ENCODE results near the gene RARS1. TPM values are rescaled to one million over a fixed set of nuclear protein-coding genes. Genes with fewer than 3 reads are reported as not detected.

The RARS1 gene
- total RNA-seq, 1 experiment from 2014 or later = 69.8 TPM

- no peak overlapping the region for H2AFZ ChIP-seq (ENCODE audit: low read length)
- no peaks in the 10 kb centered on the region for H4K20me1 ChIP-seq (ENCODE audit: insufficient read depth, low read depth, low read length)
- H3K4me1 ChIP-seq (ENCODE audit: low read length) = no peaks in the 10 kb centered on the region
- no peak overlapping the region for H3K4me2 ChIP-seq (ENCODE audit: low read depth, low read length, poor library complexity, severe bottlenecking)
- H3K9me3 ChIP-seq (ENCODE audit: low read length) = no peaks in the 10 kb centered on the region
- no peak for DNase-seq
- no peaks in the 10 kb centered on the region for H3K9me2 ChIP-seq (replicated peaks; ENCODE audit: insufficient read depth, low read length)
- no peaks in the 10 kb centered on the region for H3K27me3 ChIP-seq (ENCODE audit: low read length)
- H3K79me2 ChIP-seq (ENCODE audit: low read length) = no peaks in the 10 kb centered on the region
- H3K36me3 ChIP-seq (ENCODE audit: insufficient read depth, low read length) = no peaks in the 10 kb centered on the region
- H3K27ac ChIP-seq (ENCODE audit: low read length) = no peak overlapping the region
- H3K4me3 ChIP-seq (ENCODE audit: low read length) = no peak overlapping the region
- no peak overlapping the region for H3K9ac ChIP-seq (ENCODE audit: low read length)
Observed at GRCh38 chr5:168471785-168472184, 14.5 kb upstream of the RARS1 start.

- H3K9ac ChIP-seq (ENCODE audit: low read length) = no peak overlapping the region
- H3K9me3 ChIP-seq (ENCODE audit: low read length) = no peaks in the 10 kb centered on the region
- no peaks in the 10 kb centered on the region for H3K36me3 ChIP-seq (ENCODE audit: insufficient read depth, low read length)
- no peaks in the 10 kb centered on the region for H4K20me1 ChIP-seq (ENCODE audit: insufficient read depth, low read depth, low read length)
- no peak overlapping the region for H2AFZ ChIP-seq (ENCODE audit: low read length)
- no peaks in the 10 kb centered on the region for H3K9me2 ChIP-seq (replicated peaks; ENCODE audit: insufficient read depth, low read length)
- no peaks in the 10 kb centered on the region for H3K27me3 ChIP-seq (ENCODE audit: low read length)
- no peaks in the 10 kb centered on the region for H3K79me2 ChIP-seq (ENCODE audit: low read length)
- no peak overlapping the region for H3K27ac ChIP-seq (ENCODE audit: low read length)
- DNase-seq = no peak
- H3K4me1 ChIP-seq (ENCODE audit: low read length) = no peaks in the 10 kb centered on the region
- H3K4me2 ChIP-seq (ENCODE audit: low read depth, low read length, poor library complexity, severe bottlenecking) = no peak overlapping the region
- no peak overlapping the region for H3K4me3 ChIP-seq (ENCODE audit: low read length)
Observed at GRCh38 chr5:168472329-168472728, 13.9 kb upstream of the RARS1 start.

- no peak overlapping the region for H3K9ac ChIP-seq (ENCODE audit: low read length)
- DNase-seq = no peak
- no peaks in the 10 kb centered on the region for H3K36me3 ChIP-seq (ENCODE audit: insufficient read depth, low read length)
Observed at GRCh38 chr5:168474319-168474718, 12.0 kb upstream of the RARS1 start.

GRCh38 chr5:168477060-168477459, 9.2 kb upstream of the RARS1 start:
- Histone ChIP-seq H3K9ac (ENCODE audit: low read length) (no peak overlapping the region), H3K4me2 (ENCODE audit: low read depth, low read length, poor library complexity, severe bottlenecking) (no peak overlapping the region), H3K9me3 (ENCODE audit: low read length) (no peaks in the 10 kb centered on the region), H3K9me2 (replicated peaks; ENCODE audit: insufficient read depth, low read length) (no peaks in the 10 kb centered on the region), H3K79me2 (ENCODE audit: low read length) (no peaks in the 10 kb centered on the region), H3K27ac (ENCODE audit: low read length) (no peak overlapping the region), H2AFZ (ENCODE audit: low read length) (no peak overlapping the region), H3K36me3 (ENCODE audit: insufficient read depth, low read length) (no peaks in the 10 kb centered on the region), H4K20me1 (ENCODE audit: insufficient read depth, low read depth, low read length) (no peaks in the 10 kb centered on the region), H3K4me3 (ENCODE audit: low read length) (no peak overlapping the region), H3K27me3 (ENCODE audit: low read length) (no peaks in the 10 kb centered on the region), H3K4me1 (ENCODE audit: low read length) (peaks cover 14% of the 10 kb centered on the region)
- DNase-seq = no peak

More at GRCh38 chr5:168474319-168474718, 12.0 kb upstream of the RARS1 start:
- Histone ChIP-seq H3K4me3 (ENCODE audit: low read length) (no peak overlapping the region), H3K27ac (ENCODE audit: low read length) (no peak overlapping the region), H3K4me1 (ENCODE audit: low read length) (no peaks in the 10 kb centered on the region), H2AFZ (ENCODE audit: low read length) (no peak overlapping the region), H3K4me2 (ENCODE audit: low read depth, low read length, poor library complexity, severe bottlenecking) (no peak overlapping the region), H3K9me2 (replicated peaks; ENCODE audit: insufficient read depth, low read length) (no peaks in the 10 kb centered on the region), H3K9me3 (ENCODE audit: low read length) (no peaks in the 10 kb centered on the region), H3K27me3 (ENCODE audit: low read length) (no peaks in the 10 kb centered on the region), H3K79me2 (ENCODE audit: low read length) (no peaks in the 10 kb centered on the region), H4K20me1 (ENCODE audit: insufficient read depth, low read depth, low read length) (no peaks in the 10 kb centered on the region)

- Histone ChIP-seq H3K4me3 (ENCODE audit: low read length) (no peak overlapping the region), H3K4me2 (ENCODE audit: low read depth, low read length, poor library complexity, severe bottlenecking) (no peak overlapping the region), H4K20me1 (ENCODE audit: insufficient read depth, low read depth, low read length) (no peaks in the 10 kb centered on the region), H3K79me2 (ENCODE audit: low read length) (no peaks in the 10 kb centered on the region), H3K9me3 (ENCODE audit: low read length) (no peaks in the 10 kb centered on the region), H3K9me2 (replicated peaks; ENCODE audit: insufficient read depth, low read length) (no peaks in the 10 kb centered on the region), H3K9ac (ENCODE audit: low read length) (no peak overlapping the region), H3K27me3 (ENCODE audit: low read length) (no peaks in the 10 kb centered on the region), H3K27ac (ENCODE audit: low read length) (no peak overlapping the region), H3K36me3 (ENCODE audit: insufficient read depth, low read length) (no peaks in the 10 kb centered on the region), H2AFZ (ENCODE audit: low read length) (no peak overlapping the region), H3K4me1 (ENCODE audit: low read length) (peaks cover 19% of the 10 kb centered on the region)
- no peak for DNase-seq
Observed at GRCh38 chr5:168479166-168479565, 7.1 kb upstream of the RARS1 start.

- Histone ChIP-seq H4K20me1 (ENCODE audit: insufficient read depth, low read depth, low read length) (no peaks in the 10 kb centered on the region), H2AFZ (ENCODE audit: low read length) (no peak overlapping the region), H3K9me3 (ENCODE audit: low read length) (no peaks in the 10 kb centered on the region), H3K4me1 (ENCODE audit: low read length) (peaks cover 19% of the 10 kb centered on the region), H3K36me3 (ENCODE audit: insufficient read depth, low read length) (no peaks in the 10 kb centered on the region), H3K4me3 (ENCODE audit: low read length) (no peak overlapping the region), H3K4me2 (ENCODE audit: low read depth, low read length, poor library complexity, severe bottlenecking) (no peak overlapping the region), H3K27me3 (ENCODE audit: low read length) (no peaks in the 10 kb centered on the region), H3K79me2 (ENCODE audit: low read length) (no peaks in the 10 kb centered on the region), H3K9me2 (replicated peaks; ENCODE audit: insufficient read depth, low read length) (no peaks in the 10 kb centered on the region), H3K9ac (ENCODE audit: low read length) (no peak overlapping the region), H3K27ac (ENCODE audit: low read length) (no peak overlapping the region)
- no peak for DNase-seq
Observed at GRCh38 chr5:168480601-168481000, 5.7 kb upstream of the RARS1 start.

GRCh38 chr5:168481330-168481788, 4.9 kb upstream of the RARS1 start:
- H3K27me3 ChIP-seq (ENCODE audit: low read length) = no peaks in the 10 kb centered on the region
- DNase-seq = peak; percentile 65
- 0 out of 2 replicates have a peak overlapping the region, but pooled peaks have one; percentile 1 for H3K4me3 ChIP-seq (ENCODE audit: low read length)
- no peak overlapping the region for H3K9ac ChIP-seq (ENCODE audit: low read length)
- H3K4me1 ChIP-seq (ENCODE audit: low read length) = peaks cover 23% of the 10 kb centered on the region
- H3K4me2 ChIP-seq (ENCODE audit: low read depth, low read length, poor library complexity, severe bottlenecking) = peak overlapping the region; percentile 28
- H3K79me2 ChIP-seq (ENCODE audit: low read length) = peaks cover under 1% of the 10 kb centered on the region
- no peaks in the 10 kb centered on the region for H3K9me2 ChIP-seq (replicated peaks; ENCODE audit: insufficient read depth, low read length)
- peak overlapping the region; percentile 37; the same call in 1 of the 2 replicates for H2AFZ ChIP-seq (ENCODE audit: low read length)
- no peaks in the 10 kb centered on the region; the same call in 1 of the 2 replicates for H4K20me1 ChIP-seq (ENCODE audit: insufficient read depth, low read depth, low read length)
- no peaks in the 10 kb centered on the region for H3K36me3 ChIP-seq (ENCODE audit: insufficient read depth, low read length)
- no peak overlapping the region for H3K27ac ChIP-seq (ENCODE audit: low read length)
- H3K9me3 ChIP-seq (ENCODE audit: low read length) = no peaks in the 10 kb centered on the region

- no peaks in the 10 kb centered on the region for H3K27me3 ChIP-seq (ENCODE audit: low read length)
- no peaks in the 10 kb centered on the region for H3K9me3 ChIP-seq (ENCODE audit: low read length)
Observed at GRCh38 chr5:168482361-168482760, 3.9 kb upstream of the RARS1 start.

More at GRCh38 chr5:168482361-168482760, 3.9 kb upstream of the RARS1 start:
- H3K4me3 ChIP-seq (ENCODE audit: low read length) = no peak overlapping the region
- H3K27ac ChIP-seq (ENCODE audit: low read length) = no peak overlapping the region
- peaks cover 11% of the 10 kb centered on the region for H3K79me2 ChIP-seq (ENCODE audit: low read length)
- DNase-seq = no peak
- H3K4me2 ChIP-seq (ENCODE audit: low read depth, low read length, poor library complexity, severe bottlenecking) = no peak overlapping the region
- H3K9ac ChIP-seq (ENCODE audit: low read length) = no peak overlapping the region
- H2AFZ ChIP-seq (ENCODE audit: low read length) = no peak overlapping the region
- no peaks in the 10 kb centered on the region; the same call in 1 of the 2 replicates for H4K20me1 ChIP-seq (ENCODE audit: insufficient read depth, low read depth, low read length)
- no peaks in the 10 kb centered on the region for H3K9me2 ChIP-seq (replicated peaks; ENCODE audit: insufficient read depth, low read length)
- H3K4me1 ChIP-seq (ENCODE audit: low read length) = peaks cover 25% of the 10 kb centered on the region
- H3K36me3 ChIP-seq (ENCODE audit: insufficient read depth, low read length) = no peaks in the 10 kb centered on the region
